ENCODE data around the gene PLCG2.

DNA sequence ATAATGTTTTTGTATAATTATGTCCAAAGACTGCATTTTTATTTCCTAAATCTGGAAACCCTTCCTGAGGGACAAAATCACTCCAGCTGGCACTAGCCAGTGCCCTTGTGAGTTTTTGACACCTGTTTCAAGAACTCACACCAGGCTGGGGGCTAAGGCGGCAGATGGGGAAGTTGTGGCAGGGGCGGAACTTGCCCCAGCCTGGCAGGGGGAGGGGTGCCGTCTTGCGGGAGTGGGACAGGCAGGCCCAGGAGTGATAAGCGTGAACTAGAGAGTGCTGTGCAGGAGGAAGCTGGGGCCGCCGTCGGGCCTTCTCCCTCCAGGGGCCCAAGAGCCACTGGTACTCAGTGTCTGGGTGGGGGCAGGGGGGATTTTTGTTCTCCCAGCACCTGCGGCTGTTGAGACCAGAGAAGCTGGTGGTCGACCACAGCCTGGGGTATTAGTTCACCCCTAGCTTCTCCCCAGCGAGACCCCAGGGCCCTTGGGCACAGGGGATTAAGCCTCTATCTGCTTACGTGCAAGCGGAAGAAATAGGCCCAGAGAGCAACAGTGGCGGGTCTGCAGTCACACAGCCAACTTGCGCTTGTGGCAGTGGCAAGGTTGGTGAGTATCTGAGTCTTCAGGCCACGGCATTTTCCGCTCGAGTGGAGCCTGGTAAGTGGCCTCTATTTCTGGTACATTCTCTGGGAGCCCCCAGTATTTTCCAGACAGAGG, 40.2 kb upstream of the PLCG2 start:
- TF ChIP-seq CTCF (IDR thresholded peaks at IDR 0.05; ENCODE audit: low read depth, low read length) (no peak), EZH2phosphoT487 (IDR thresholded peaks at IDR 0.05; ENCODE audit: low read depth) (no peak)

Data from OCI-LY3 (cell line).